Activated naive CD4-positive, alpha-beta T cell treated with anti-CD3 and anti-CD28 coated beads, Interleukin-2, amount 50 U/mL, for 72 hours (primary cell): ENCODE results near the gene PTK6. TPM values are rescaled to one million over a fixed set of nuclear protein-coding genes. Genes with fewer than 3 reads are reported as not detected.

Source experiments
- ATAC-seq, 2 donors: fragments of 150-1000 bp; cut with Tn5 transposase; 2 replicates each; pipeline ENCODE4 v1.10.0; 2021; ENCODE audit warnings: mild to moderate bottlenecking in 2 of 2, moderate library complexity in 2 of 2
- DNase-seq, 2 donors: peaks; one replicate each; pipeline ENCODE4 v3.0.0; 2021 to 2022; ENCODE audit warnings: low spot score in 2 of 2
- H3K27ac Mint-ChIP-seq, 2 donors: one replicate each; pipeline ENCODE4 v1.8.0; 2022; ENCODE audit warnings: mild to moderate bottlenecking in 2 of 2, mixed read lengths in 2 of 2
- H3K36me3 Mint-ChIP-seq, 2 donors: one replicate each; pipeline ENCODE4 v1.8.0; 2022; ENCODE audit warnings: mixed read lengths in 2 of 2
- H3K9me3 Mint-ChIP-seq, 2 donors: one replicate each; pipeline ENCODE4 v1.8.0; 2022; ENCODE audit warnings: mixed read lengths in 2 of 2
- total RNA-seq, 2 donors: library from RNA; stranded (reverse); gene quantifications; one replicate each; pipeline ENCODE4 v1.2.3, GENCODE V29; 2022

Gene PTK6
- under 1 TPM; 0.54 to 0.57 TPM for total RNA-seq

GRCh38 chr20:63536997-63537524 lies at the start of gene PTK6:
Gene PTK6 (minus strand): TSS chr20:63537376. CDS start chr20:63537314, 62 bp downstream.
- peak in 1 of 2 donors; percentile 45 for DNase-seq
- H3K27ac Mint-ChIP-seq: peak within 1 kb of the TSS; percentile 77 to 85
- no peaks in the 10 kb centered on the region for H3K36me3 Mint-ChIP-seq
- H3K9me3 Mint-ChIP-seq: no peaks in the 10 kb centered on the region
- ATAC-seq: peak; percentile 23 to 29

- peaks cover 0 to 10% of the 10 kb centered on the region in 2 donors for H3K36me3 Mint-ChIP-seq
- no peaks in the 10 kb centered on the region for H3K9me3 Mint-ChIP-seq
- DNase-seq (no peak), ATAC-seq (no peak)
- H3K27ac Mint-ChIP-seq: no peak overlapping the region
Measured at GRCh38 chr20:63586797-63587196, 49.6 kb upstream of the PTK6 start.

GRCh38 chr20:63585616-63586565 lies 48.7 kb upstream of the PTK6 start:
- no peak overlapping the region for H3K27ac Mint-ChIP-seq
- ATAC-seq (no peak), DNase-seq (no peak)
- H3K36me3 Mint-ChIP-seq: peaks cover 0 to 7% of the 10 kb centered on the region in 2 donors
- H3K9me3 Mint-ChIP-seq: no peaks in the 10 kb centered on the region

- DNase-seq (no peak), ATAC-seq (no peak)
- H3K27ac Mint-ChIP-seq: no peak overlapping the region
- H3K36me3 Mint-ChIP-seq: no peaks in the 10 kb centered on the region
- no peaks in the 10 kb centered on the region for H3K9me3 Mint-ChIP-seq
Measured at GRCh38 chr20:63582382-63583063, 45.3 kb upstream of the PTK6 start.

GRCh38 chr20:63580796-63581461 lies 43.8 kb upstream of the PTK6 start:
- peak; percentile 88 to 89 for ATAC-seq
- no peak overlapping the region for H3K27ac Mint-ChIP-seq
- no peaks in the 10 kb centered on the region for H3K36me3 Mint-ChIP-seq
- DNase-seq: peak in 1 of 2 donors; percentile 59
- H3K9me3 Mint-ChIP-seq: no peaks in the 10 kb centered on the region

GRCh38 chr20:63579017-63579694 lies 42.0 kb upstream of the PTK6 start:
- DNase-seq (no peak), ATAC-seq (no peak)
- H3K36me3 Mint-ChIP-seq: no peaks in the 10 kb centered on the region
- H3K9me3 Mint-ChIP-seq: no peaks in the 10 kb centered on the region
- H3K27ac Mint-ChIP-seq: no peak overlapping the region

- Mint-ChIP-seq H3K36me3 (no peaks in the 10 kb centered on the region), H3K27ac (no peak overlapping the region), H3K9me3 (no peaks in the 10 kb centered on the region)
- DNase-seq (no peak), ATAC-seq (no peak)
Measured at GRCh38 chr20:63578224-63579016, 41.2 kb upstream of the PTK6 start.

GRCh38 chr20:63577317-63577894 lies 40.2 kb upstream of the PTK6 start:
- Mint-ChIP-seq H3K27ac (no peak overlapping the region), H3K9me3 (no peaks in the 10 kb centered on the region), H3K36me3 (no peaks in the 10 kb centered on the region)
- no peak for DNase-seq
- ATAC-seq: no peak

GRCh38 chr20:63576311-63576710 lies 39.1 kb upstream of the PTK6 start:
- no peaks in the 10 kb centered on the region for H3K36me3 Mint-ChIP-seq
- H3K27ac Mint-ChIP-seq: no peak overlapping the region
- DNase-seq: no peak
- H3K9me3 Mint-ChIP-seq: no peaks in the 10 kb centered on the region
- no peak for ATAC-seq

- ATAC-seq (no peak), DNase-seq (no peak)
- Mint-ChIP-seq H3K36me3 (no peaks in the 10 kb centered on the region), H3K27ac (no peak overlapping the region), H3K9me3 (no peaks in the 10 kb centered on the region)
Measured at GRCh38 chr20:63574829-63575743, 37.9 kb upstream of the PTK6 start.

GRCh38 chr20:63574156-63574828 lies 37.1 kb upstream of the PTK6 start, which contains the start of gene HELZ2:
Gene HELZ2 (minus strand): TSS chr20:63574239. CDS start chr20:63572385, 1,854 bp downstream.
- Mint-ChIP-seq H3K36me3 (no peaks in the 10 kb centered on the region), H3K27ac (peak within 1 kb of the TSS in 1 of 2 donors; percentile 50), H3K9me3 (no peaks in the 10 kb centered on the region)
- DNase-seq (no peak), ATAC-seq (peak; percentile 81 to 91)

GRCh38 chr20:63573647-63574131 lies 36.5 kb upstream of the PTK6 start:
- peak; percentile 18 to 39 for ATAC-seq
- H3K9me3 Mint-ChIP-seq: no peaks in the 10 kb centered on the region
- no peaks in the 10 kb centered on the region for H3K36me3 Mint-ChIP-seq
- peak overlapping the region in 1 of 2 donors; percentile 50 for H3K27ac Mint-ChIP-seq
- DNase-seq: no peak

- H3K27ac Mint-ChIP-seq: no peak overlapping the region
- peak in 1 of 2 donors; percentile 11 for ATAC-seq
- H3K9me3 Mint-ChIP-seq: no peaks in the 10 kb centered on the region
- DNase-seq: no peak
- H3K36me3 Mint-ChIP-seq: no peaks in the 10 kb centered on the region
Measured at GRCh38 chr20:63572788-63573646, 35.8 kb upstream of the PTK6 start.
